H1 (cell line): ENCODE results near the gene MYLK2. TPM values are rescaled to one million over a fixed set of nuclear protein-coding genes. Genes with fewer than 3 reads are reported as not detected.
"Not testable (repeated sequence)": the region's sequence is repeated elsewhere in the genome, so short reads cannot be mapped to it uniquely, and the experiment has no call there.

ENCODE experiments used
- CTCF ChIA-PET: fragments of 300-600 bp; sonication (Branson Sonifier 250); formaldehyde crosslinking; loops from one replicate; lab custom pipeline; 2021; ENCODE audit not compliant: partially characterized antibody; lab: Charles Lee
- POLR2A ChIA-PET: fragments of 300-600 bp; sonication (Branson Sonifier 250); formaldehyde crosslinking; loops from one replicate; lab custom pipeline; 2021; ENCODE audit warnings: inconsistent platforms; ENCODE audit not compliant: partially characterized antibody; lab: Charles Lee
- DNase-seq, 2 experiments: peaks; one replicate each; pipeline versions ENCODE4 v3.0.0 to v3.0.0-alpha.2; 2010 to 2022; ENCODE audit warnings: low spot score in 2 of 2, low read depth in 1 of 2, mixed read lengths in 1 of 2
- FAIRE-seq: peaks from 2 replicates; lab custom pipeline; 2011; peaks lifted over from hg19 to GRCh38; lab: Jason Lieb, UNC
- H2AFZ ChIP-seq: 2 replicates; pipeline ENCODE4 v1.8.1; 2012; ENCODE audit warnings: low read length, inconsistent platforms
- H2AK5ac ChIP-seq: 2 replicates; pipeline ENCODE4 v1.6.1; 2013; ENCODE audit warnings: low read depth, low read length
- H2BK120ac ChIP-seq: replicated peaks from 2 replicates; pipeline ENCODE3; 2013; ENCODE audit warnings: low read depth, low read length, inconsistent platforms
- H2BK12ac ChIP-seq: 2 replicates; pipeline ENCODE4 v1.6.1; 2013; ENCODE audit warnings: low read depth, low read length
- H2BK15ac ChIP-seq: 2 replicates; pipeline ENCODE4 v1.6.1; 2013; ENCODE audit warnings: low read length
- H2BK20ac ChIP-seq: 2 replicates; pipeline ENCODE4 v1.6.1; 2013; ENCODE audit warnings: low read length
- H2BK5ac ChIP-seq: 2 replicates; pipeline ENCODE4 v1.6.1; 2013; ENCODE audit warnings: low read depth, low read length
- H3K14ac ChIP-seq: 2 replicates; pipeline ENCODE4 v1.6.1; 2013; ENCODE audit warnings: inconsistent platforms; ENCODE audit not compliant: insufficient read length
- H3K18ac ChIP-seq: 2 replicates; pipeline ENCODE4 v1.6.1; 2013; ENCODE audit warnings: low read length; ENCODE audit errors: extremely low read depth
- H3K23ac ChIP-seq: 2 replicates; pipeline ENCODE4 v1.6.1; 2013; ENCODE audit warnings: inconsistent platforms; ENCODE audit not compliant: insufficient read length
- H3K23me2 ChIP-seq: 2 replicates; pipeline ENCODE4 v1.6.1; 2013; ENCODE audit warnings: low read depth, low read length
- H3K27ac ChIP-seq: 2 replicates; pipeline ENCODE4 v1.6.1; 2011; ENCODE audit warnings: low read depth, low read length, inconsistent platforms
- H3K27me3 ChIP-seq, 4 experiments: replicated peaks in 1 of 4; 1 replicate in 1 of 4; 2 replicates in 3 of 4; pipeline versions ENCODE4 v1.6.1 to v1.8.1; 2011 to 2013; ENCODE audit warnings: low read length in 3 of 4, mild to moderate bottlenecking in 3 of 4, inconsistent platforms in 2 of 4, mixed read lengths in 2 of 4, moderate library complexity in 1 of 4; ENCODE audit not compliant: control insufficient read depth in 3 of 4, insufficient read depth in 3 of 4; ENCODE audit errors: extremely low read depth in 1 of 4
- H3K36me3 ChIP-seq, 4 experiments: 2 replicates each; pipeline versions ENCODE4 v1.6.1 to v1.8.1; 2011 to 2013; ENCODE audit warnings: mild to moderate bottlenecking in 4 of 4, low read length in 3 of 4, moderate library complexity in 2 of 4, control low read depth in 1 of 4, inconsistent platforms in 1 of 4; ENCODE audit not compliant: insufficient read depth in 4 of 4, control insufficient read depth in 2 of 4
- H3K4ac ChIP-seq: replicated peaks from 2 replicates; pipeline ENCODE3; 2013; ENCODE audit warnings: low read length, low read depth, mixed read lengths, inconsistent platforms; ENCODE audit not compliant: insufficient read length
- H3K4me1 ChIP-seq, 4 experiments: replicated peaks in 1 of 4; 1 replicate in 1 of 4; 2 replicates in 3 of 4; pipeline versions ENCODE4 v1.6.1 to v1.8.1; 2011 to 2013; ENCODE audit warnings: low read length in 3 of 4, inconsistent platforms in 2 of 4, mixed read lengths in 1 of 4; ENCODE audit not compliant: insufficient read depth in 4 of 4, control insufficient read depth in 3 of 4
- H3K4me2 ChIP-seq, 2 experiments: 2 replicates each; pipeline versions ENCODE4 v1.6.1 to v1.8.1; 2011 to 2013; ENCODE audit warnings: low read depth in 2 of 2, low read length in 2 of 2, control low read depth in 1 of 2, inconsistent platforms in 1 of 2, mild to moderate bottlenecking in 1 of 2; ENCODE audit not compliant: insufficient read depth in 1 of 2
- H3K4me3 ChIP-seq, 4 experiments: fragments of 200-600, 300-600 bp in 1 of 4; sonication (generic), shearing (Covaris generic), sonication (Bioruptor Twin) in 1 of 4; 2 replicates each; pipeline versions ENCODE4 v1.5.1 to v1.8.1; 2011 to 2016; ENCODE audit warnings: low read length in 4 of 4, low read depth in 3 of 4, control low read depth in 2 of 4, inconsistent platforms in 2 of 4, mild to moderate bottlenecking in 2 of 4, mixed read lengths in 1 of 4, moderate library complexity in 1 of 4; ENCODE audit not compliant: insufficient read depth in 2 of 4; ENCODE audit errors: extremely low read depth in 1 of 4
- H3K56ac ChIP-seq: replicated peaks from 2 replicates; pipeline ENCODE3; 2013; ENCODE audit warnings: low read depth, mild to moderate bottlenecking, mixed read lengths, low read length, inconsistent platforms; ENCODE audit not compliant: insufficient read length
- H3K79me1 ChIP-seq: 2 replicates; pipeline ENCODE4 v1.6.1; 2013; ENCODE audit warnings: low read depth, low read length, control low read depth
- H3K79me2 ChIP-seq, 2 experiments: 2 replicates each; pipeline versions ENCODE4 v1.6.1 to v1.8.1; 2012 to 2013; ENCODE audit warnings: low read length in 2 of 2, mild to moderate bottlenecking in 2 of 2, inconsistent platforms in 1 of 2; ENCODE audit not compliant: insufficient read depth in 2 of 2, control insufficient read depth in 1 of 2
- H3K9ac ChIP-seq, 4 experiments: replicated peaks in 1 of 4; 1 replicate in 1 of 4; 2 replicates in 3 of 4; pipeline versions ENCODE4 v1.6.1 to v1.8.1; 2011 to 2013; ENCODE audit warnings: low read depth in 3 of 4, low read length in 3 of 4, control low read depth in 2 of 4, mild to moderate bottlenecking in 2 of 4, moderate library complexity in 2 of 4, inconsistent platforms in 1 of 4; ENCODE audit errors: extremely low read depth in 1 of 4
- H3K9me3 ChIP-seq, 2 experiments: 2 replicates each; pipeline versions ENCODE4 v1.6.1 to v1.8.1; 2012 to 2013; ENCODE audit warnings: mild to moderate bottlenecking in 2 of 2, moderate library complexity in 2 of 2, control low read depth in 1 of 2, inconsistent platforms in 1 of 2, low read depth in 1 of 2, low read length in 1 of 2, mixed read lengths in 1 of 2; ENCODE audit not compliant: insufficient read depth in 2 of 2
- H4K20me1 ChIP-seq, 2 experiments: replicated peaks in 1 of 2; 2 replicates each; pipeline versions ENCODE3 to v1.8.1; 2011 to 2013; ENCODE audit warnings: inconsistent platforms in 2 of 2, low read length in 2 of 2, mild to moderate bottlenecking in 1 of 2; ENCODE audit not compliant: insufficient read depth in 2 of 2, control insufficient read depth in 1 of 2
- H4K5ac ChIP-seq: 2 replicates; pipeline ENCODE4 v1.6.1; 2013; ENCODE audit warnings: low read length, low read depth, mixed read lengths, inconsistent platforms; ENCODE audit not compliant: insufficient read length
- H4K8ac ChIP-seq: 2 replicates; pipeline ENCODE4 v1.8.0; 2013; ENCODE audit warnings: mild to moderate bottlenecking, moderate library complexity, low read length, inconsistent platforms; ENCODE audit not compliant: insufficient read depth; ENCODE audit errors: extremely low read depth
- H4K91ac ChIP-seq: replicated peaks from 2 replicates; pipeline ENCODE3; 2013; ENCODE audit warnings: low read length, mixed read lengths, inconsistent platforms; ENCODE audit not compliant: insufficient read length
- MAFK ChIP-seq: IDR thresholded peaks from 2 replicates; pipeline ENCODE4 v1.6.1; 2012; ENCODE audit warnings: low read depth, mild to moderate bottlenecking, improper control_type of control experiment, low read length
- SP1 ChIP-seq: IDR thresholded peaks from 2 replicates; pipeline ENCODE4 v1.6.1; 2011; ENCODE audit warnings: low read depth, low read length
- WGBS, 2 experiments: shearing (Covaris generic) in 1 of 2; methylation state at CpG; one replicate each; pipeline versions ENCODE4 v1.1.6 to v1.1.7; 2013 to 2015; ENCODE audit warnings: low lambda C conversion rate in 2 of 2, mixed read lengths in 2 of 2, inconsistent platforms in 1 of 2, low coverage in 1 of 2, missing lambda C conversion rate in 1 of 2; ENCODE audit not compliant: insufficient replicate concordance in 2 of 2, insufficient coverage in 1 of 2, insufficient read length in 1 of 2; ENCODE audit errors: extremely low coverage in 1 of 2, missing lambda C conversion rate in 1 of 2; 5-methylcytosine and 5-hydroxymethylcytosine counted together
- polyA plus RNA-seq, 7 experiments: library from polyadenylated mRNA; depleted of rRNA in 3 of 7; stranded (reverse) in 5 of 7; unstranded in 2 of 7; fragments of >200 nt in 5 of 7; fragments of 200-250 nt in 2 of 7; gene quantifications; 1 replicate in 5 of 7; 2 replicates in 1 of 7; 4 replicates in 1 of 7; pipeline versions ENCODE4 v1.2.1 to v1.2.3, GENCODE V29; 2011 to 2013; ENCODE audit warnings: missing spikeins in 2 of 7, mixed read lengths in 2 of 7
- total RNA-seq: library from RNA; stranded (reverse); fragmentation: NEBNext Ultra II Directional; extraction: Animal tissue kit (Norgen Biotek cat#: 25700); gene quantifications from 2 replicates; pipeline ENCODE4 v1.2.1, GENCODE V29; 2021

MYLK2 gene
- total and polyA plus RNA-seq, 2 of the 8 experiments (the other 6 are each of a cell fraction or from before 2014, with no cell fraction given) = 0.22 to 0.26 TPM

- no peaks in the 10 kb centered on the region for H4K20me1 ChIP-seq
- H3K27ac ChIP-seq = no peak overlapping the region
- H2BK120ac ChIP-seq = no peak overlapping the region
- ChIA-PET POLR2A (no interaction called here), CTCF (interaction anchor here (0.7 to 2.1 kb wide), 4 partner anchors 43 to 179 kb away, joined by 3 to 6 read pairs (median 3); partner anchors contain the start of gene TPX2)
- H3K27me3 ChIP-seq = no peaks in the 10 kb centered on the region
- no peak overlapping the region for H3K9ac ChIP-seq
- FAIRE-seq (no peak), DNase-seq (no peak)
- no peak overlapping the region for H3K4me3 ChIP-seq
- H3K79me1 ChIP-seq = no peaks in the 10 kb centered on the region
- TF ChIP-seq MAFK (no peak), SP1 (no peak)
- H4K5ac ChIP-seq = no peak overlapping the region
- H2BK12ac ChIP-seq = no peak overlapping the region
- no peak overlapping the region for H2BK15ac ChIP-seq
- no peak overlapping the region for H4K8ac ChIP-seq
- no peak overlapping the region for H2AFZ ChIP-seq
- no peak overlapping the region for H3K4ac ChIP-seq
- no peaks in the 10 kb centered on the region for H3K23me2 ChIP-seq
- peaks cover 4 to 9% (median 8%) of the 10 kb centered on the region in 4 experiments; a peak in 6 of 7 replicates for H3K4me1 ChIP-seq
- H3K23ac ChIP-seq = no peak overlapping the region
- H3K18ac ChIP-seq = no peak overlapping the region
- no peak overlapping the region for H2BK20ac ChIP-seq
- no peak overlapping the region for H2BK5ac ChIP-seq
- no peaks in the 10 kb centered on the region for H3K9me3 ChIP-seq
- no peak overlapping the region for H2AK5ac ChIP-seq
- H3K56ac ChIP-seq = no peak overlapping the region
- no peak overlapping the region for H3K14ac ChIP-seq
- no peaks in the 10 kb centered on the region for H3K79me2 ChIP-seq
- no peaks in the 10 kb centered on the region for H3K36me3 ChIP-seq
- no peak overlapping the region for H4K91ac ChIP-seq
- no peak overlapping the region for H3K4me2 ChIP-seq
These were observed 5.5 kb upstream of the MYLK2 start for GRCh38 chr20:31813611-31814010.

- H3K4ac ChIP-seq, H3K36me3 ChIP-seq, H2BK20ac ChIP-seq, POLR2A ChIA-PET, H3K56ac ChIP-seq, H3K4me2 ChIP-seq, H2BK12ac ChIP-seq, H3K14ac ChIP-seq, H3K9me3 ChIP-seq, H2AK5ac ChIP-seq, H4K5ac ChIP-seq, DNase-seq, H3K23me2 ChIP-seq, H3K23ac ChIP-seq, H4K91ac ChIP-seq, H2BK5ac ChIP-seq, H3K79me2 ChIP-seq, H2AFZ ChIP-seq, FAIRE-seq, H3K79me1 ChIP-seq, H3K9ac ChIP-seq, H3K27me3 ChIP-seq, H4K8ac ChIP-seq, H3K4me3 ChIP-seq, H3K27ac ChIP-seq, H4K20me1 ChIP-seq, H2BK15ac ChIP-seq, H2BK120ac ChIP-seq, H3K18ac ChIP-seq, H3K4me1 ChIP-seq: not testable (repeated sequence)
- WGBS, 2 experiments = 87% methylated on average over 7 of the region's 7 CpGs; no CpG with 5 or more reads in 1 of the 2 experiments
- CTCF ChIA-PET = interaction anchor here (1.1 to 2.1 kb wide), 4 partner anchors 10 to 179 kb away, joined by 3 to 8 read pairs (median 6); no protein-coding TSS in a partner anchor
These were observed 5.0 kb upstream of the MYLK2 start for GRCh38 chr20:31814142-31814541.
